K562 treated with DMSO at 1 percent for 4 hours (cell line): ENCODE measurements around the gene GLT8D2. TPM values are rescaled to one million over a fixed set of nuclear protein-coding genes. Genes with fewer than 3 reads are reported as not detected.

ENCODE experiments used
- total RNA-seq: library from RNA; unstranded; fragments of 300-600 nt; gene quantifications from 2 replicates; pipeline ENCODE4 v1.2.3, GENCODE V29; 2022; ENCODE audit not compliant: insufficient read depth

Gene GLT8D2, protein sequence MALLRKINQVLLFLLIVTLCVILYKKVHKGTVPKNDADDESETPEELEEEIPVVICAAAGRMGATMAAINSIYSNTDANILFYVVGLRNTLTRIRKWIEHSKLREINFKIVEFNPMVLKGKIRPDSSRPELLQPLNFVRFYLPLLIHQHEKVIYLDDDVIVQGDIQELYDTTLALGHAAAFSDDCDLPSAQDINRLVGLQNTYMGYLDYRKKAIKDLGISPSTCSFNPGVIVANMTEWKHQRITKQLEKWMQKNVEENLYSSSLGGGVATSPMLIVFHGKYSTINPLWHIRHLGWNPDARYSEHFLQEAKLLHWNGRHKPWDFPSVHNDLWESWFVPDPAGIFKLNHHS
- not detected in 2 replicates for total RNA-seq

DNA sequence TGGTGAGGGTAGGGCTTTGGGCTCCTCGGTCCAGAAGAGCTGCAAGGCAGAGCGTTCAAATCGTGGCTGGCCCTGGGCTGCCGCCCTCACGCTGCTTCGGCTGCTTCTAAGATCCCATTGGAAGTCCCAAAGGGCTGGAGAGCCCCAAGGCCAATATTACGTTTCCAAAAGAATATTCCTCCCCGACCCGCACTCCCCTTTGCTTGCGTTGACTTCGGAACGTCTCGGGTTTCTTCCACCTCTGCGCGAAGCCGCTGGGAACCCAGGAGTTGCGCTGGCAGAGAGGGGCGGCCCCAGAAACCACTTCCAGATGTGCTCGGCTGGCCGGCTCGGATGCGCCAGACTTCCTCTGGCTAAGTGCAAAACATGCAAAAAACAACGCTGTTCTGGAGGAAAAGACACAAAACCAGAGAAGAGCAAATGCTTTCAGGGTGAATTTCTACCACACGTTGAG, at the start of gene GLT8D2:
Gene GLT8D2, minus strand, starts transcription at position 285 of the 454 bp plus-strand sequence. CDS start 30,539 bp downstream, outside the sequence.

DNA sequence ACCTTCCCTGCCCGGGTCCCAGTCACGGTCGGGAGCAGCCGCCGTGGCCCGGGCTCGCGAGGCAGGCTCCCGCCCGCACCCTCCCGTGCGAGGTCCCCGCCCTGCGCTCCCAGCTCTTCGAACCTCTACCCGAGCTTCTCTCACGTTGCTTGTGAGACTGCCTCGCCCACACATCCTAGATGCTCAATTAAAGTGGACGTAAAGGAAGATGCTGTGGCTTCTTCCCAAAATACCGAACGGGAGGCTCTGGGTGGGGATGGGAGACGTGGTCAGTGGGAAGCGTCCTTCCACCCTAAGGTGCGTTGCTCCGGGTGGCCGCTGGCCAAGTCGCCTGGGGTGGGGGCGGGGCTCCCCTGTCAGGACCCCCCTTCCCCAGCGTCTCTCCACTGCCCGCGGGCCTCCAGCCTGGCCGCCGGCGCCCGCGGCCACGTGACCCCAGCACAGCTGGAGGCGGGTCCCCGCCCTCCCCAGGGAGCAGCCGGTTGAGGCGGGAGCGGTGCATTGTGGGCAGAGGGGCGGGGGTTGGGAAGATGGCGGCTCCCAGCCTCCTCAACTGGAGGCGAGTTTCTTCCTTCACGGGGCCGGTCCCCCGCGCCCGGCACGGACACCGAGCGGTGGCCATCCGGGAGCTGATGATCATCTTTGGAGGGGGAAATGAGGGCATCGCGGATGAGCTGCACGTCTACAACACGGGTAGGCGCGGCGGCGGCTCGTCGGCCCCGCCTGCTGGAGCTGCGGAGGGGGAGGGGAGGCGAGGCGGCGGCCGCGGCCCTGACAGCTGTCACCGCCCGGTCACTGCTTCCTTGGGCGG, 14.2 kb upstream of the GLT8D2 start, which contains the start of gene HCFC2:
Gene HCFC2, plus strand, starts transcription at position 501 of the 811 bp plus-strand sequence. Its CDS starts 30 bp downstream, at position 531.

DNA sequence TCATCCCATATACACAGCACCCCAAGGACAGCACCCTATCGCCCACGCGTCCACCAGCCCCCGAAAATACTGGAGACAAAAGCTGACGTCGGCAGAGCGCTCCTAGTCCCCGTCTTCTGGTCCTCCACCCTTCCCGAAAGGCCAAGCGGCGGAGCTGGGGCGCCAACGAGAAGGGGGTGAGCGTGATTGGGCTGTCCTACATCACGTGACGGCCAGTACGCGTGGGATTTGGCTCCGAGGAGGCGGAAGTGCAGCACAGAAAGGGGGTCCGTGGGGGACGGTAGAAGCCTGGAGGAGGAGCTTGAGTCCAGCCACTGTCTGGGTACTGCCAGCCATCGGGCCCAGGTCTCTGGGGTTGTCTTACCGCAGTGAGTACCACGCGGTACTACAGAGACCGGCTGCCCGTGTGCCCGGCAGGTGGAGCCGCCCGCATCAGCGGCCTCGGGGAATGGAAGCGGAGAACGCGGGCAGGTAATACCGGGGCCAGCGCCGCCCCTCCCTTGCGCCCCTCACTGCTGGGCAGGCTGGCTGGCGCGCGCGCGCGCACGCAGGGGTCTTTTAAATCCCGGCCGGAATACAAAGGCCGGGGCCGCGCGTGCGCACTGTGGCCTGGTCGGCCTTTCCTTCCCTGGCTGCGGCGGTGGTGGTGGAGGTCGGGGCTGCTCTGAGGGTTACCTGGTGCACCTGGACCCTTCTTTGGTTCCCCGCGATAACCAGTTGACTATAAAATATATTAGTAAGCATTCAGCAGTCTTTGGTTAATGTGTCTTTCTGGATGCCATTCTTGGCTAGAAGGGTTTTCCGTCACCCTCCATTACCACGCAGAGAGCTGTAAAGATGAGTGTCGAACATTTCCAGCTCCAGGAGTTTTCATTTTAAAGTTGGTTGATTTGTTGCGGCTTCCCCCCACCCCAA, 84.1 kb downstream of the GLT8D2 start, which contains the start of gene TDG:
Gene TDG, plus strand, starts transcription at position 283 of the 915 bp plus-strand sequence. Its CDS starts 166 bp downstream, at position 449.

Other genes with a start within 250 kb of the GLT8D2 start
- 4.8 and 6.8 TPM in 2 replicates for gene NT5DC3, start 209.0 kb downstream of the GLT8D2 start, total RNA-seq
- 321 and 327 TPM in 2 replicates for gene HSP90B1, start 119.8 kb downstream of the GLT8D2 start, total RNA-seq
- 23.7 and 35.7 TPM in 2 replicates for gene TDG, start 84.3 kb downstream of the GLT8D2 start, total RNA-seq
- gene HCFC2, start 14.3 kb upstream of the GLT8D2 start, total RNA-seq: 2.3 and 3.2 TPM in 2 replicates
- gene NFYB, start 88.0 kb upstream of the GLT8D2 start, total RNA-seq: 15.3 and 15.6 TPM in 2 replicates
- 74.3 and 88.2 TPM in 2 replicates for gene TXNRD1, start 165.6 kb upstream of the GLT8D2 start, total RNA-seq